ENCODE results near the gene CADM4. TPM values are rescaled to one million over a fixed set of nuclear protein-coding genes. Genes with fewer than 3 reads are reported as not detected.
"Not testable (repeated sequence)": the region's sequence is repeated elsewhere in the genome, so short reads cannot be mapped to it uniquely, and the experiment has no call there.

The CADM4 gene
- total RNA-seq, 1 donor from 2014 or later: 71.6 TPM

DNA sequence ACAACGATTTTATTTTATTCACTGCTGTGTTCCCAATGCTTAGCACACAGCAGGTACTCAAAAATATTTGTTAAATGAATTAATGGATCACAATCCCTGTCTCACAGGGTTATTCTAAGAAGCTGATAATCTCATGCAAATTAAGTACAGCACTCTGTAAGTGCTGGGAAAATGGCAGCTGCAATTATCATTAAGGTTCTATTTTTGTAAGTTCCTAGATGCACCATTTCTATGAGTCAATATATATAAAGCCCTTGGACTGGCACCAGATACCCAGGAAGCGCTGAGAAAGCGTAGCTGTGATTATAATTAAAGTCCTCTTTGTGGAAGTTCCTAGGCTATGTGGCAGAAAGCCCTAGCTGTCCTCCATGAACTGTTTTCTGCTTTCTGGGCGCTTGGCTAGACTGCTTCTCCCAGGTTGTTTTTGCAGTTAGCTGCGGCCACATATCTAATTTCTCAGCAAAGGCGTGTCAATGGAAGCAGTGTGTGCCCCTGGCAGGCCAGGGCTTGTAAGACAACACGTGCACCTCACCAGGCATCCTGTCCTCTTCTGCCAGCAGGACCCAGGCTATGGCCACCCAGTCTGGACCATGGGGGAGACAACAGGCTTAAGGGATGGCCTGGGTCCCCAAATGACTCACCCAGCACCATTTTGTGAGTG lies 33.0 kb downstream of the CADM4 start:
- Mint-ChIP-seq H3K9me3 (ENCODE audit: low read depth) (no peaks in the 10 kb centered on the region), H3K4me3 (ENCODE audit: low read depth) (no peak overlapping the region), H3K27ac (peak overlapping the region; percentile 33), H3K4me1 (ENCODE audit: low read depth) (no peaks in the 10 kb centered on the region), H3K36me3 (ENCODE audit: insufficient read depth) (peaks cover 11% of the 10 kb centered on the region), H3K27me3 (no peaks in the 10 kb centered on the region)
- TF ChIP-seq CTCF (IDR thresholded peaks at IDR 0.05; ENCODE audit: unreplicated experiment): no peak
- DNase-seq (ENCODE audit: low spot score, unreplicated experiment): no peak

- Mint-ChIP-seq H3K9me3 (ENCODE audit: low read depth) (no peaks in the 10 kb centered on the region), H3K27ac (no peak overlapping the region), H3K4me3 (ENCODE audit: low read depth) (no peak overlapping the region), H3K4me1 (ENCODE audit: low read depth) (no peaks in the 10 kb centered on the region), H3K36me3 (ENCODE audit: insufficient read depth) (peaks cover 10% of the 10 kb centered on the region), H3K27me3 (no peaks in the 10 kb centered on the region)
- DNase-seq (ENCODE audit: low spot score, unreplicated experiment): no peak
- no peak for TF ChIP-seq CTCF (IDR thresholded peaks at IDR 0.05; ENCODE audit: unreplicated experiment)
Observed at GRCh38 chr19:43605875-43606568, 33.6 kb downstream of the CADM4 start.

DNA sequence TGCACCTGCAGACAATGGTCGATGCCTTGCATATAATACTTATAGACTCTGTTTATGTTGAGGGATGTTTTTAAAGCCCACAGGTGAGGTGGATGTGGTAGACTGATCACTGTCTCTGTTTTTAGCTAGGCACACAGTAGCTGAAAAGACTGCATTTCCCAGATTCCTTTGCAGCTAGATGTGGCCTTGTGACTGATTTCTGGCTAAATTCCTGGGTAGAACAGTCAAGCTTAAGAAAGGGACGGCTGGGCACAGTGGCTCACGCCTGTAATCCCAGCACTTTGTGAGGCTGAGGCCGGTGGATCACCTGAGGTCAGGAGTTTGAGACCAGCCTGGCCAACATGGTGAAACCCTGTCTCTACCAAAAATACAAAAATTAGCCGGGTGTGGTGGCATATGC lies 39.3 kb downstream of the CADM4 start:
- not testable (repeated sequence) for H3K9me3 Mint-ChIP-seq (ENCODE audit: low read depth); H3K4me3 Mint-ChIP-seq (ENCODE audit: low read depth); H3K27ac Mint-ChIP-seq; H3K27me3 Mint-ChIP-seq; H3K36me3 Mint-ChIP-seq (ENCODE audit: insufficient read depth); DNase-seq (ENCODE audit: low spot score, unreplicated experiment)
- peaks cover 18% of the 10 kb centered on the region for H3K4me1 Mint-ChIP-seq (ENCODE audit: low read depth)

GRCh38 chr19:43599635-43600295 lies 39.9 kb downstream of the CADM4 start:
- no peak overlapping the region for H3K4me3 Mint-ChIP-seq (ENCODE audit: low read depth)
- H3K27me3 Mint-ChIP-seq: no peaks in the 10 kb centered on the region
- no peak for DNase-seq (ENCODE audit: low spot score, unreplicated experiment)
- H3K4me1 Mint-ChIP-seq (ENCODE audit: low read depth): peaks cover 18% of the 10 kb centered on the region
- no peak overlapping the region for H3K27ac Mint-ChIP-seq
- H3K9me3 Mint-ChIP-seq (ENCODE audit: low read depth): no peaks in the 10 kb centered on the region
- H3K36me3 Mint-ChIP-seq (ENCODE audit: insufficient read depth): peaks cover 7% of the 10 kb centered on the region
- no peak for TF ChIP-seq CTCF (IDR thresholded peaks at IDR 0.05; ENCODE audit: unreplicated experiment)

DNA sequence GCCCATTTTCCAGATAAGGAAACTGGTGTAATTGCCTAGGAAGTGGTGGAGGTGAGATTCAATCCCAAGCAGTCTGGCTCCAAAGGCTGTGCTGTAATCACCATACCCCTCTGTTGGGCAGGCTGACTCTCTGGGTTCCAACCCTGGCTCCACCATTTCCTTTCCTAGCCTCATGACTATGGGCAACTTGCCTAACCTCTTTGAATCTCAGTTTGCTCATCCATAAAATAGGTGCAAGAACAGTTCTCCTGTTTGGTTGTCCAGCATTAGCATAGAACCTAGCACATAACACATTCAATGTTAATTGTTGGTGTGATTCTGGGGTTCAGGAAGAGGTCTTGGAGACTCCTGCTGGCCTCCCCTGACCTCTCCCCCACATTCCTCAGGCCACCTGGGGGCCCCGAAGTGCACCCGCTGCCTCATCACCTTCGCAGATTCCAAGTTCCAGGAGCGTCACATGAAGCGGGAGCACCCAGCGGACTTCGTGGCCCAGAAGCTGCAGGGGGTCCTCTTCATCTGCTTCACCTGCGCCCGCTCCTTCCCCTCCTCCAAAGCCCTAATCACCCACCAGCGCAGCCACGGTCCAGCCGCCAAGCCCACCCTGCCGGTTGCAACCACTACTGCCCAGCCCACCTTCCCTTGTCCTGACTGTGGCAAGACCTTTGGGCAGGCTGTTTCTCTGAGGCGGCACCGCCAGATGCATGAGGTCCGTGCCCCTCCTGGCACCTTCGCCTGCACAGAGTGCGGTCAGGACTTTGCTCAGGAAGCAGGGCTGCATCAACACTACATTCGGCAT lies 41.0 kb downstream of the CADM4 start:
- no peak for TF ChIP-seq CTCF (IDR thresholded peaks at IDR 0.05; ENCODE audit: unreplicated experiment)
- no peak for DNase-seq (ENCODE audit: low spot score, unreplicated experiment)
- H3K9me3 Mint-ChIP-seq (ENCODE audit: low read depth): no peaks in the 10 kb centered on the region
- H3K36me3 Mint-ChIP-seq (ENCODE audit: insufficient read depth): peaks cover 8% of the 10 kb centered on the region
- H3K4me3 Mint-ChIP-seq (ENCODE audit: low read depth): no peak overlapping the region
- no peaks in the 10 kb centered on the region for H3K27me3 Mint-ChIP-seq
- peak overlapping the region; percentile 64 for H3K27ac Mint-ChIP-seq
- peaks cover 22% of the 10 kb centered on the region for H3K4me1 Mint-ChIP-seq (ENCODE audit: low read depth)

Measured in progenitor cell of endocrine pancreas (in vitro differentiated cells).